ENCODE results near the gene TMTC2. TPM values are rescaled to one million over a fixed set of nuclear protein-coding genes. Genes with fewer than 3 reads are reported as not detected.

TMTC2 gene
- total RNA-seq, 1 donor from 2014 or later: 99.3 TPM

DNA sequence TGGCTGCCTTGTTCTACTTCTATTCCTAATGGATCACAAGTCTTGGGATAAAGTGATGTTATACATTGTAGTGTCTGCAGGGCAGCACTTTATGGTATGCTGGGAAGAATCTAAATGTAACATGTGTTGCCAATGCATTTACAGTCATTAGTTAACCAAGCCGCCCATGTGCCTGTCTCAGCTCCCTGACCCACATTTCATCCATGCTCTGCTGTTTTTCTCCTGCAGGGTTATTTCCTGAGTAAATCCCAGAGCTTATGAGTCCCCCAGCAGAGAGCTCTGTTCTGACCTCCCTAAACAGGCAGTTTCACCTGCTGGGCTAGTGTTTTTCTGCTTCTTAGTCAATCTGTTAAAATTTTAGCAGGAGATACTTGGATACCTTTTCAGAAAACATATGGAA lies 4.4 kb upstream of the TMTC2 start:
- peak overlapping the region; percentile 69 for H3K27ac Mint-ChIP-seq (ENCODE audit: unreplicated experiment)
- H3K4me3 Mint-ChIP-seq (ENCODE audit: unreplicated experiment): no peak overlapping the region
- H3K4me1 Mint-ChIP-seq (ENCODE audit: low read depth, unreplicated experiment): peaks cover 13% of the 10 kb centered on the region
- H3K27me3 Mint-ChIP-seq (ENCODE audit: unreplicated experiment): peaks cover 5% of the 10 kb centered on the region
- H3K36me3 Mint-ChIP-seq (ENCODE audit: unreplicated experiment): no peaks in the 10 kb centered on the region
- DNase-seq: no peak
- H3K9me3 Mint-ChIP-seq (ENCODE audit: unreplicated experiment): peaks cover 5% of the 10 kb centered on the region
- TF ChIP-seq, protein P1, sequence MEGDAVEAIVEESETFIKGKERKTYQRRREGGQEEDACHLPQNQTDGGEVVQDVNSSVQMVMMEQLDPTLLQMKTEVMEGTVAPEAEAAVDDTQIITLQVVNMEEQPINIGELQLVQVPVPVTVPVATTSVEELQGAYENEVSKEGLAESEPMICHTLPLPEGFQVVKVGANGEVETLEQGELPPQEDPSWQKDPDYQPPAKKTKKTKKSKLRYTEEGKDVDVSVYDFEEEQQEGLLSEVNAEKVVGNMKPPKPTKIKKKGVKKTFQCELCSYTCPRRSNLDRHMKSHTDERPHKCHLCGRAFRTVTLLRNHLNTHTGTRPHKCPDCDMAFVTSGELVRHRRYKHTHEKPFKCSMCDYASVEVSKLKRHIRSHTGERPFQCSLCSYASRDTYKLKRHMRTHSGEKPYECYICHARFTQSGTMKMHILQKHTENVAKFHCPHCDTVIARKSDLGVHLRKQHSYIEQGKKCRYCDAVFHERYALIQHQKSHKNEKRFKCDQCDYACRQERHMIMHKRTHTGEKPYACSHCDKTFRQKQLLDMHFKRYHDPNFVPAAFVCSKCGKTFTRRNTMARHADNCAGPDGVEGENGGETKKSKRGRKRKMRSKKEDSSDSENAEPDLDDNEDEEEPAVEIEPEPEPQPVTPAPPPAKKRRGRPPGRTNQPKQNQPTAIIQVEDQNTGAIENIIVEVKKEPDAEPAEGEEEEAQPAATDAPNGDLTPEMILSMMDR (IDR thresholded peaks at IDR 0.05; ENCODE audit: partially characterized antibody, unreplicated experiment): no peak

- no peak for DNase-seq
- H3K27ac Mint-ChIP-seq (ENCODE audit: unreplicated experiment): no peak overlapping the region
- peaks cover 5% of the 10 kb centered on the region for H3K27me3 Mint-ChIP-seq (ENCODE audit: unreplicated experiment)
- H3K36me3 Mint-ChIP-seq (ENCODE audit: unreplicated experiment): no peaks in the 10 kb centered on the region
- H3K4me3 Mint-ChIP-seq (ENCODE audit: unreplicated experiment): no peak overlapping the region
- peaks cover 6% of the 10 kb centered on the region for H3K9me3 Mint-ChIP-seq (ENCODE audit: unreplicated experiment)
- peaks cover 13% of the 10 kb centered on the region for H3K4me1 Mint-ChIP-seq (ENCODE audit: low read depth, unreplicated experiment)
- TF ChIP-seq, protein P1 (IDR thresholded peaks at IDR 0.05; ENCODE audit: partially characterized antibody, unreplicated experiment): no peak
These were observed 3.9 kb upstream of the TMTC2 start for GRCh38 chr12:82682851-82683261.

GRCh38 chr12:82685790-82686167 lies 927 bp upstream of the TMTC2 start:
- H3K36me3 Mint-ChIP-seq (ENCODE audit: unreplicated experiment): no peaks in the 10 kb centered on the region
- peak overlapping the region; percentile 86 for H3K27ac Mint-ChIP-seq (ENCODE audit: unreplicated experiment)
- peak overlapping the region; percentile 97 for H3K4me3 Mint-ChIP-seq (ENCODE audit: unreplicated experiment)
- peaks cover 24% of the 10 kb centered on the region for H3K4me1 Mint-ChIP-seq (ENCODE audit: low read depth, unreplicated experiment)
- TF ChIP-seq, protein P1 (IDR thresholded peaks at IDR 0.05; ENCODE audit: partially characterized antibody, unreplicated experiment): peak; percentile 87
- peaks cover 4% of the 10 kb centered on the region for H3K27me3 Mint-ChIP-seq (ENCODE audit: unreplicated experiment)
- peak; percentile 96 for DNase-seq
- peaks cover 16% of the 10 kb centered on the region for H3K9me3 Mint-ChIP-seq (ENCODE audit: unreplicated experiment)

- Mint-ChIP-seq H3K27ac (ENCODE audit: unreplicated experiment) (peak overlapping the region; percentile 86), H3K9me3 (ENCODE audit: unreplicated experiment) (peaks cover 16% of the 10 kb centered on the region), H3K36me3 (ENCODE audit: unreplicated experiment) (no peaks in the 10 kb centered on the region), H3K27me3 (ENCODE audit: unreplicated experiment) (peaks cover 3% of the 10 kb centered on the region), H3K4me3 (ENCODE audit: unreplicated experiment) (peak overlapping the region; percentile 97), H3K4me1 (ENCODE audit: low read depth, unreplicated experiment) (peaks cover 26% of the 10 kb centered on the region)
- peak; percentile 67 for DNase-seq
- TF ChIP-seq, protein P1 (IDR thresholded peaks at IDR 0.05; ENCODE audit: partially characterized antibody, unreplicated experiment): no peak
These were observed 610 bp downstream of the TMTC2 start for GRCh38 chr12:82687021-82688011.

DNA sequence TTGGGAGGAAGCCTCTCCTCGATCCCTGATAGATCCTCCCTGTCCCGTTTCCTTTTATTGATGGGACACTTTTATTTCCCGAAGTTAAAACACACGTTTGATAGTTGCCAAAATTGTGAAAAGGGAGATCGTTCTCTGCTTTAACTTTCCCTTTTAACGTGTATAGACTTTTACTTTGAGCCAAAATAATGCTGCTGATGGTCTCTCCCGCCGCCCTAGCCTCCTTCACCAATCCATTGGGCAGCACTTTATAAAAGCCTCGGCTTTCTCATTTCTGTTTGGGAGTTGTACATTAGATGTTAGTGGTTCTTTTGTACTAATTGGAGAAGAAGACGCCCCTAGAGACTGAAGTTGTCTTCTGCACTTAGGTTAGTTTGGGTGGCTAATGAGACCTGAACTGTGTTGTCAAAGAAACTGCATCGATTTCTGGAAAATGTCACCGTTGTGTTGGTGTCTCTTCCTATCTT lies 1.4 kb downstream of the TMTC2 start:
- Mint-ChIP-seq H3K27me3 (ENCODE audit: unreplicated experiment) (peaks cover 3% of the 10 kb centered on the region), H3K36me3 (ENCODE audit: unreplicated experiment) (no peaks in the 10 kb centered on the region), H3K4me1 (ENCODE audit: low read depth, unreplicated experiment) (peaks cover 19% of the 10 kb centered on the region), H3K27ac (ENCODE audit: unreplicated experiment) (peak overlapping the region; percentile 80), H3K4me3 (ENCODE audit: unreplicated experiment) (peak overlapping the region; percentile 97), H3K9me3 (ENCODE audit: unreplicated experiment) (peaks cover 16% of the 10 kb centered on the region)
- TF ChIP-seq, protein P1 (IDR thresholded peaks at IDR 0.05; ENCODE audit: partially characterized antibody, unreplicated experiment): no peak
- no peak for DNase-seq

Measured in glutamatergic neuron (in vitro differentiated cells).